ENCODE measurements around the gene HOOK2.
"Not testable (repeated sequence)": the region's sequence is repeated elsewhere in the genome, so short reads cannot be mapped to it uniquely, and the experiment has no call there.

Gene HOOK2

GRCh38 chr19:12720296-12720695 lies 55.1 kb downstream of the HOOK2 start:
- DNase-seq, result no peak

GRCh38 chr19:12715929-12716328 lies 59.4 kb downstream of the HOOK2 start:
- no peak for DNase-seq

- no peak for DNase-seq
Measured at GRCh38 chr19:12715102-12715501, 60.2 kb downstream of the HOOK2 start.

- DNase-seq, result not testable (repeated sequence)
Measured at GRCh38 chr19:12713304-12713703, 62.0 kb downstream of the HOOK2 start.

All from activated CD4-positive, alpha-beta T cell treated with anti-CD3 and anti-CD28 coated beads, Interleukin-2, amount 50 U/mL, for 4 hours (primary cell).